ENCODE data around the gene CACNG4. TPM values are rescaled to one million over a fixed set of nuclear protein-coding genes. Genes with fewer than 3 reads are reported as not detected.

CACNG4 gene
- polyA plus RNA-seq, 1 donor from 2014 or later, result 32.9 TPM

GRCh38 chr17:66966704-66967418, 2.4 kb downstream of the CACNG4 start:
- no peaks in the 10 kb centered on the region for H3K9me3 ChIP-seq (ENCODE audit: low read length)
- H3K4me2 ChIP-seq (ENCODE audit: low read length), result peak overlapping the region; percentile 85
- H3K9me2 ChIP-seq (ENCODE audit: insufficient read depth, low read length), result no peaks in the 10 kb centered on the region
- H2AFZ ChIP-seq (ENCODE audit: low read depth, low read length), result no peak overlapping the region
- peaks cover 5% of the 10 kb centered on the region for H3K36me3 ChIP-seq (ENCODE audit: insufficient read depth, low read length)
- H3K27ac ChIP-seq (ENCODE audit: low read length), result no peak overlapping the region
- TF ChIP-seq SMC3 (conservative IDR thresholded peaks at IDR 0.05; ENCODE audit: poor library complexity) (no peak), MXI1 (conservative IDR thresholded peaks at IDR 0.05; ENCODE audit: poor library complexity, severe bottlenecking) (no peak), CTCF (IDR thresholded peaks at IDR 0.05; ENCODE audit: poor library complexity, severe bottlenecking) (no peak), TAF1 (IDR thresholded peaks at IDR 0.05; ENCODE audit: low read depth) (no peak), EZH2 (IDR thresholded peaks at IDR 0.05; ENCODE audit: borderline replicate concordance, insufficient read depth, low read length, poor library complexity, severe bottlenecking) (no peak), RAD21 (conservative IDR thresholded peaks at IDR 0.05) (no peak), EP300 (conservative IDR thresholded peaks at IDR 0.05; ENCODE audit: poor library complexity, severe bottlenecking) (no peak), REST (IDR thresholded peaks at IDR 0.05; ENCODE audit: borderline replicate concordance) (no peak), POLR2AphosphoS5 (IDR thresholded peaks at IDR 0.05) (no peak)
- no peaks in the 10 kb centered on the region for H3F3A ChIP-seq (ENCODE audit: insufficient read depth, low read length, poor library complexity, severe bottlenecking)
- peaks cover 47% of the 10 kb centered on the region for H3K79me2 ChIP-seq (replicated peaks; ENCODE audit: insufficient read depth, low read length)
- peak overlapping the region; percentile 100 for H3K4me3 ChIP-seq (ENCODE audit: low read length)
- peak overlapping the region; percentile 95 for H3K9ac ChIP-seq (ENCODE audit: low read length)
- H4K20me1 ChIP-seq (ENCODE audit: insufficient read depth), result peaks cover 14% of the 10 kb centered on the region
- no peaks in the 10 kb centered on the region for H3K27me3 ChIP-seq (ENCODE audit: insufficient read depth, low read depth, low read length)

DNA sequence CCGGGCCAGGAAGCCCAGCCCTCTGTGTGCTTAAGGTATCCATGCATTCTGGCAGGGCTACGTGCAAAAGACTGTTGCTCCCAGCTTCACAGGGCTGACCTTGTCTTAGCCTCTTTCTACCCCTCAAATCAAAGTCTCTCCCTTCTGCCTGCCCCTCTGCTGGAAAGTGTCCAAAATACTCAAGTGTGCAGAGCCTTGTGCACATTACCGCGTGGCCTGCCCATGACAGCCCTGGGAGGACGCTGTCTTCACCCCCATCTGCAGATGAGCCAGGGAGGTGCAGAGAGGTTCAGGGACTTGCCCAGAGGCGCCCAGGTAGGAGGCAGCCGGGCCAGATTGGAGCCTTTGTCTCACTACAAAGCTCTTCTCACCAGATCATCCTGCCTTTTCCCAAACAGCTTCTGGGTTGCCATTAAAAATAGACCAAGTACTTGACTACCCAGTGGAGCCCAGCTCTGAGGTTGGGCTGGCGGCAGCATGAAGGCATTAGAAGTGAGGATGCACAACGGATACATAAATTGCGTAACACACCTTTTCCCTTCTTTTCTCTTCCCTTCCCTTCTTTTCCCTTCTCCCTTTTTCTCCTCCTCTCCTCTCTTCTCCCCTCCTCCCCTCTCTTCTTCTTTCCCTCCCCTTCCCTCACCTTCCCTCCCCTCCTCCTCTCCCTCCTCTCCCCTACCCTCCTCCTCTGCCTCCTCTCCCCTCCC, 3.5 kb downstream of the CACNG4 start:
- H3K9ac ChIP-seq (ENCODE audit: low read length), result no peak overlapping the region
- H2AFZ ChIP-seq (ENCODE audit: low read depth, low read length), result no peak overlapping the region
- H3K27me3 ChIP-seq (ENCODE audit: insufficient read depth, low read depth, low read length), result no peaks in the 10 kb centered on the region
- H3K9me2 ChIP-seq (ENCODE audit: insufficient read depth, low read length), result no peaks in the 10 kb centered on the region
- peaks cover 5% of the 10 kb centered on the region for H3K36me3 ChIP-seq (ENCODE audit: insufficient read depth, low read length)
- H3K4me3 ChIP-seq (ENCODE audit: low read length), result peak overlapping the region; percentile 100
- no peak overlapping the region for H3K4me2 ChIP-seq (ENCODE audit: low read length)
- H3K9me3 ChIP-seq (ENCODE audit: low read length), result no peaks in the 10 kb centered on the region
- TF ChIP-seq EP300 (conservative IDR thresholded peaks at IDR 0.05; ENCODE audit: poor library complexity, severe bottlenecking), result no peak
- TF ChIP-seq POLR2AphosphoS5 (IDR thresholded peaks at IDR 0.05), result no peak
- TF ChIP-seq SMC3 (conservative IDR thresholded peaks at IDR 0.05; ENCODE audit: poor library complexity), result no peak
- no peak for TF ChIP-seq CTCF (IDR thresholded peaks at IDR 0.05; ENCODE audit: poor library complexity, severe bottlenecking)
- no peak for TF ChIP-seq REST (IDR thresholded peaks at IDR 0.05; ENCODE audit: borderline replicate concordance)
- no peak for TF ChIP-seq MXI1 (conservative IDR thresholded peaks at IDR 0.05; ENCODE audit: poor library complexity, severe bottlenecking)
- no peaks in the 10 kb centered on the region for H3F3A ChIP-seq (ENCODE audit: insufficient read depth, low read length, poor library complexity, severe bottlenecking)
- H3K79me2 ChIP-seq (replicated peaks; ENCODE audit: insufficient read depth, low read length), result peaks cover 51% of the 10 kb centered on the region
- H4K20me1 ChIP-seq (ENCODE audit: insufficient read depth), result peaks cover 14% of the 10 kb centered on the region
- H3K27ac ChIP-seq (ENCODE audit: low read length), result no peak overlapping the region

All from neural cell (in vitro differentiated cells).